Amygdala (tissue), 56 donors: ENCODE data around the gene CLASRP.
A peak's percentile ranks its signal among the peaks of the same experiment; 100 is the strongest.
"Not testable (repeated sequence)": the region's sequence is repeated elsewhere in the genome, so short reads cannot be mapped to it uniquely, and the experiment has no call there.

ENCODE experiments used
- DNase-seq, 56 donors: peaks; one replicate each; lab custom pipeline; 2025; lab: John Stamatoyannopoulos, UW

The CLASRP gene

DNA sequence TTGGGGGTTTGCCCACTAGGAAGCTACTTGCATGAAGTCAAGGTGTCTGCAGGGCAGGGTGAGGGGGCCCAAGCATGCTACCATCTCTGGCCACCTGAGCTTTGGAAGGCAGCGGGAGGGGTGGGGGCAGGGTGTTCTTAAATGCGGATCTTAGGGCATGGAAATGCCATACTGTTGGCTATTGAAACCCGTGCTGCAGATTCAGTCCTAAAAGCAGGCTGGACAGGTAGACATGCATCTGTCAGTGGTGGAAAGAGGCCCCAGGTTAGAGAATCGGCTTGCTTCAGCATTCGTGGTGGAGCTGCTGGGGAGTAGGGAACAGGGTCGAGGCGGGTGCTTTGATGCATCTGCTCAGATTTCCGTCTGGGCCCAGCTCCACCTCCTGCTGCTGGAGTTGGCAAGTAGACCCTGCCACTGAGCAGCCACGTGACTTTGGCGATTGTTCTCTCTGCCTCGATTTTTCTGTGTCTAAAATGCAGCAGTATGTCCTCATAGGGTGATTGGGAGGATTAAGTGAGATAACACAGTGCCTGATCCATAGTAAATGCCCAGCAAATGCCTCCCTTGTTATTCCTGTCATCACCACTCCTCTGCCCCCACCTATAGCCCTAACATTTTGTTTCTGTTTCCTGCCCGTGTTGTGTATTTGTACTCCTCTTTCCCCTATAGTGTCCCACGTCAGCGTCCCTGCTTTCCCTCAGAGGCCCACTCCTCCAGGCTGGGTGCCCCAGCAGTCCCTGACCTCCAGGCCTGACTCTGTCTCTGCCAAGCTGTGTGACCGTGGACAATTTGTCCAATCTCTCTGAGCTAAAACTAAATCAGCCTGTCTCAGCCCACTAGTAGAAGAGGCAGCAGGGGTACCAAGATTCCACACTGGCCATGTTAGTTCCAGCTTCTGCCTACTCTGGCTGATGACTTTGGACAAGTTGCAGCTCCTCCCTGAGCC is 59.9 kb downstream of the CLASRP start:
- peak in 52 of 56 donors; percentile 17 to 86 (median 62) for DNase-seq

GRCh38 chr19:45099467-45100191 is 60.8 kb downstream of the CLASRP start:
- peak in 11 of 56 donors; percentile 17 to 76 (median 33) for DNase-seq

DNA sequence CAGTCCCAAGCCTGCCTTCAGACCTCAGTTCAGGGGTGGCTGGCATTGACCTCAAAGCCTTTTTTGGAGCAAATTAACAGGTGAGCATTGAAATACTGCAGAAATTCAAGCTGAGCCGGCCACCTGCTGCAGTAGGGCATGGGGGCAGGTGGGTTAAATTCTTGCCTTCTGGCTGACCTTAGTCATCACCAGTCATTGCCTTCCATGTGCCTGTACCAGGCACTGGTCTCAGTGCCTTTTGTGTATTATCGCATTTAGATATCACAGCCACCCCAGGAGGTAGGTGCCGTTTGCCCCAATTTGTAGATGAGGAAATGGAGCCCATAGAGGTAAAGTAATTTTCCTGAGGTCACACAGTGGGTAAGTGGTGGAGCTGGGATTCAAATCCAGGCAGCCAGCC is 61.4 kb downstream of the CLASRP start:
- no peak for DNase-seq

DNA sequence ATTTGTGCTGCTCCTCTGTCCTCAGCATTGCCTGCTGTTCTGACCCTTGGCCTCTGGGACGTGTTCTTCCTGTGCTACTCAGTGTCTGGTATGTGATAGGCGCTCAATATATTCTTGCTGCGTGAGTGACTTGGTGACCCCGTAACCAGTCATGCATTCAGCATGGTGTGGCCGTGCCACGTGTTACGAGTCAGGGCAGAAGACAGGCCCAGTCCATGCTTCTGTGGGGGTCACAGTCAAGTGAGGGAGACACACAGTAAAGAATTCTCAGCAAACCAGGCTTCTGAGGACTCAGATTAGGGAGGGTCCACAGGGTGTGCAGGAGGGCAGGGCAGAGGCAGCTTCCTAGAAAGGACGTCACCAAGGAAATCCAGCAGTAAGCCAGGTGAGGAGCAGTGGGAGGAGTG is 62.0 kb downstream of the CLASRP start:
- DNase-seq = no peak

DNA sequence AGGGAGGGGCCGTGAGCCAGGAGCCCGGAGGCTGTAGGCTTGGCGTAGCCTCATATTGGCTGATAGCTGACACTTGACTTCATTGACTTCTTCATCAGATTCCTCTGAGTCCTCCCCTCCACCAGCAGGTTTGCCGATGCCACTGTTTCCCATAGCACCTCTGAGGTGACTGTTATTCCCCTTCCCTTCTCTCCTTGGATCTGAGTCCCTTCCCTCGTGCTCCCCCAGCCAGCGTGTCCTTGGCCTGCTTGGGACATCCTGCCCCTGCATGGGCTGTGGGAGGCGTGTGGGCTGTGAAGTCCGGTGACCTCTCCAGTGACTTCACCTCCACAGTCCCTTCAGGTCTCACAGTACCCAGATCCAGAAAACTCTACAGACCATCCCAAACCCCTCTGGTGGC is 63.0 kb downstream of the CLASRP start:
- DNase-seq = no peak

DNA sequence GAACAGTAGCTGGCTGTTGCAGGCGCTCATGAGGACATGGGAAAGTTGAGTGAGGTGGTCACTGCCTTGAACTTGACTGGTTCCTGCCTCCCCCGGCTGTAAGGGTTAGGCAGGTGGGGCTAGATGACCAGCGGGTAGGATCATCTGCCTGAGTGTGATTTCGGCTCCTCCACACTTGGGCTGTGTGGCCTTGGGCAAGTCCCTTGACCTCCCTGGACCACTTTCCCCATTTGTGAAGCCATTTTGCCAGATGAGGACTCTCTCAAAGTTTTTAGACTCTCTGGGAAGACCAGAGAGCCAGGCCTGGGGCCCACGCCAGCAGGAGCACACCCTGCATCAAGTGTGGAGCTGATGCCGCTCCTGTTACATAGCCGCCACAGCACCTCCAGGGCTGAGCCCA is 63.6 kb downstream of the CLASRP start:
- DNase-seq = no peak

GRCh38 chr19:45103156-45103507 is 64.3 kb downstream of the CLASRP start:
- peak in 38 of 56 donors; percentile 6 to 77 (median 41) for DNase-seq

DNA sequence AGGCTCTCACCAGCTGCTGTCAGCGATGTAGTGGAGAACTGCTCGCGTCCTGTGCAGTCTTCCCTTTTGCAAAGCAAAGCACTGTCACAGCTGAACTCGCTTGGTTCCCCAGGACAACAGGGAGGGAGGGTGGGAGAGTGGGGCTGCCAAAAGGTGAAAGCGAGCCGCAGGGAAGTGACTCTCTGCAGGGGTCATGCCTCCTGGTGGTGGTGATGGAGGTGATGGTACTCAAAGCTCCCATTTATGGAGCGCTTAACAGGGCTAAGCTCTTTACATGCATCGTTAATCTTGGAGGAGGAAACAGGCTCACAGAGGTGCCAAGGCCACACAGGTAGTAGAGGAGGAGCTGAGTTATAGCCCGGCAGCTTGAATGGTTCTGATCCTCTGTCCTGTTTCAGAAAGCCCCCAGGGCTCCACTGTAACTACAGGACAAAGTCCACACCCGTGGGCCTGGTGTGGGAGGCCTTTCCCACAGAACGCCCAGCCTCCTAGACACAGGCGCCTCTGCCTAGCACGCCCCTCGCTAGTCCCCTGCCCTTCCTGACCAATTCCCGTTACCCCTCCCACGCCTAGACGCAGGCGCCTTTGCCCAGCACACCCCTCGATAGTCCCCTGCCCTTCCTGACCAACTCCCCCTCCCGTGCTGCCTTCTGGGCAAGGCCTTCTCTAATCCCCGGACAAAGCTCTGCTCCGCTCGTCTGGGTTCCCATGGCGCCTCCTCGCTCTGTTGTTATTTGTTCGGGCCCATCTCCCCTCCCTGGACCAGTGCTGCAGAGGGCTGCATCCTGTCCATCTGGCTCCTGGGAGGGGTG is 64.9 kb downstream of the CLASRP start:
- peak in 4 of 56 donors; percentile 5 to 40 (median 25) for DNase-seq

- DNase-seq = no peak
Observed at GRCh38 chr19:45104658-45105349, 66.0 kb downstream of the CLASRP start.

GRCh38 chr19:45106363-45106762 is 67.5 kb downstream of the CLASRP start:
- not testable (repeated sequence) for DNase-seq

GRCh38 chr19:45107621-45108150 is 68.8 kb downstream of the CLASRP start:
- no peak for DNase-seq

DNA sequence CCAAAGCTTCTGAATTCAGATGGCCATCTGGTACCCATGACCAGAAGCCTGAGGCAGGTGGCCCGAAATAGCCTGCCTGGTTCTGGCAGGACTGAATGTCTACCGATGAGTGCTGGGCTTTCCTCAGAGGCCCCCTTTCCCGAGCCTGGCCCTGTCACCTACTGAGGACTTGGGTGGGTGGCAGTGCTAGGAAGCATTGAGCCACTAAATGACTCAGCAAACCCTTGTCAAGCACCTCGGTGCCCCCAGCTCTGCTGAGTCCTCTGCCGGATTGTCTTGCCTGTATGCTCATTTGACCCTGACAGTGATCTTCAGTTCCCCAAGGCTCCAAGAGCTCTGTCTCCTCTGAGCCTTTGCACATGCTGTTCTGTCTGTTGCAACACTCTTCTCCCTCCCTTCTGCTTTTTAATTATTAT is 72.0 kb downstream of the CLASRP start:
- DNase-seq = no peak

DNA sequence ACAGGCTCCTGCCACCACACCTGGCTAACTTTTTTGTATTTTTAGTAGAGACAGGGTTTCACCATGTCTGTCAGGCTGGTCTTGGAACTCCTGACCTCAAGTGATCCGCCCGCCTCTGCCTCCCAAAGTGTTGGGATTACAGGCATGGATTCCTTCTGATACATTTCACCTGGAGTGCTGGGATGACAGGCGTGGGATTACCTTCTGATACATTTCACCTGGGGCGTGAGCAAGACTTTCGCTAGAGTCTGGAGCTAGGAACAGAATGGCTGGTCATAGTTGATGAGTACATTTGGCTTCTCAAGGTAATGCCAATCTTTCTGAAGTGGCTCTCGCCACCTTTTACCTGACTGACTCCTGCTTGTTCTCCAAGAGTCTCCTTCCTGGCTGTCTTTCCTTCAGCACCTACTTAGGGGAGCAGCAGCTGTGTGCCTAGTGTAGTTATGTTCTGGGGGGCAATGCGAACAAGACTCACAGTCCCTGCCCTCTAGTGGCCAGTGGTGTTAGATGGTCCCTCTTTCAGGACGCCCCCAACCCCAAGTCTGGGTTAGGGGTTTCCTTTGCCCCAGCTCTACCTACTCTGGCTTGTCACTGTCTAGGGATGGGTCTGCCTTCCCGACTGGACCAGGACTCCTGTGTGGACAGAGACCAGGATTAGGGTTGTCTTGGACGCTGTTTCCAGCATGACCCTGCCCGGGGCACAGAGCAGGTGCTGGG is 73.4 kb downstream of the CLASRP start:
- DNase-seq = no peak

GRCh38 chr19:45113628-45114027 is 74.8 kb downstream of the CLASRP start:
- DNase-seq = no peak

GRCh38 chr19:45114116-45114515 is 75.3 kb downstream of the CLASRP start:
- DNase-seq = no peak

- DNase-seq = no peak
Observed at GRCh38 chr19:45115809-45116615, 77.2 kb downstream of the CLASRP start.

DNA sequence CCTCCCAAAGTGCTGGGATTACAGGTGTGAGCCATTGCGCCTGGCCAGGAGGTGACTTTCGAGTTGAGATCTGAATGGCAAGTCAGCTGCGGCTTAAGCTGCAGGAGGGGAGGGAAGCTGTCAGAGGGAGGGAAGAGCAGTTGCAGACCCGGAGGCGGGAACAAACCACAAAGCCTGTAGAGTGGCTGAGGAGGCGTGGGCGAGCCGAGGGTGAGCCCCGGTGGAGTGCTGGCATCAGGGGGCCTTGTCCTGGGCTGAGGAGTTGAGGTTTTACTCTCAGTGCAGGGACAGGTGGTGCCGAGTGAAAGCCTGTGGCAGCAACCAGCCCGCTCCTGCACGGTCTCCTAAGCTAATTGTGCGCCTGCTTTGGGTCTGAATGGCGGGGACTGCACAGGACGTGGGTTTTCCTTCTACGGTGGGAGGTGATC is 78.3 kb downstream of the CLASRP start:
- peak in 1 of 56 donors; percentile 7 for DNase-seq

- no peak for DNase-seq
Observed at GRCh38 chr19:45117671-45118070, 78.8 kb downstream of the CLASRP start.
